Peyer's patch (tissue), 4 donors: ENCODE measurements around the gene MYO1D.

Experiments
- POLR2A ChIP-seq, 2 donors: fragments of 450-650 bp; IDR thresholded peaks; one replicate each; pipeline ENCODE4 v1.5.1; 2017; ENCODE audit warnings: antibody characterized with exemption in 2 of 2, mild to moderate bottlenecking in 2 of 2, moderate library complexity in 2 of 2
- TF ChIP-seq, protein P1 (sequence below), 6 experiments: fragments of 450-650 bp in 4 of 6; fragments of 200-600 bp in 2 of 6; sonication (generic) in 1 of 6; IDR thresholded peaks; one replicate each; pipeline ENCODE4 v1.5.1; 2017 to 2019; ENCODE audit warnings: antibody characterized with exemption in 6 of 6, mild to moderate bottlenecking in 3 of 6, moderate library complexity in 1 of 6

DNA sequence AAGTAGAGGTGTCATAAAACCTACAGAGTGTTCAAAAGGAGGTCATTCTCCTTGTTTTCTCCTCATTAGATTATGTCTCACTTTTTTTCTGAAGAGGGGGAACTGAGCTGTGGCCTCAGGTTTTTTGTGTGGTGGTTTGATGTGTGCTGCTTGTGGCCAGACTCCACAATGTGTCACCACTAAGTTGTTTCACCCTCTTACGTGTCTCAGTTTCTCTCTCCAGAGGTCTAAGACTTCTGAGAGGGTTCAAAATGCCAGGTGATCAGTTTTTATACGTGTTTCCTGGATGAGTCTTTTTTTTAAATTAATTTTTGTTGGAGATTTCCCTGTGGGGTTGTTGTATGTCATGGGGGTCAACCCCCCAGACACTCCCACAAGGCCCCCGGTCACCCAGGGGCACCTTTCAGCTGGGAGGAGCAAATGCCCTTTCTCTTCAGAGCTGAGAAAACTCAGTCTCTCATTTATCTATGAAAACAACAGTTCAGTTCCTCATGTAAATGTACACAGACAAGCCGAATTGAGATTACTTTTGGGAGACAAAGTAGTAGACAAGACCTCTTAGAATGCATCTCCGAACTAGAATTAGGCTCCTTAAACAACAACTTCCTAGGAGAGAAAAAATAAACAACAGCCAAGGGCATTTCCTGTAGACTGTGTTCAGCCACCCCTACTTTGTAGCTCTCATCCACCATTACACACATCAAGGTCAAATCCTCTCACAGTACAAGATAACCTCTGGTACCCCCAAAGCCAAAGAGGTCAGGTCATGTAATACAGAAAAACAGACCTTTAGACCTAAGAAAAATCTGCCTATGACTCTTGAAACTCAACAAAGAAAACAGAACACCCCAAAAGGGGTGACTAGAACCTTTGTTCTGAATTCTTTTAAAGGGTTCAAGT lies 27.1 kb upstream of the MYO1D start:
- TF ChIP-seq, protein P1, sequence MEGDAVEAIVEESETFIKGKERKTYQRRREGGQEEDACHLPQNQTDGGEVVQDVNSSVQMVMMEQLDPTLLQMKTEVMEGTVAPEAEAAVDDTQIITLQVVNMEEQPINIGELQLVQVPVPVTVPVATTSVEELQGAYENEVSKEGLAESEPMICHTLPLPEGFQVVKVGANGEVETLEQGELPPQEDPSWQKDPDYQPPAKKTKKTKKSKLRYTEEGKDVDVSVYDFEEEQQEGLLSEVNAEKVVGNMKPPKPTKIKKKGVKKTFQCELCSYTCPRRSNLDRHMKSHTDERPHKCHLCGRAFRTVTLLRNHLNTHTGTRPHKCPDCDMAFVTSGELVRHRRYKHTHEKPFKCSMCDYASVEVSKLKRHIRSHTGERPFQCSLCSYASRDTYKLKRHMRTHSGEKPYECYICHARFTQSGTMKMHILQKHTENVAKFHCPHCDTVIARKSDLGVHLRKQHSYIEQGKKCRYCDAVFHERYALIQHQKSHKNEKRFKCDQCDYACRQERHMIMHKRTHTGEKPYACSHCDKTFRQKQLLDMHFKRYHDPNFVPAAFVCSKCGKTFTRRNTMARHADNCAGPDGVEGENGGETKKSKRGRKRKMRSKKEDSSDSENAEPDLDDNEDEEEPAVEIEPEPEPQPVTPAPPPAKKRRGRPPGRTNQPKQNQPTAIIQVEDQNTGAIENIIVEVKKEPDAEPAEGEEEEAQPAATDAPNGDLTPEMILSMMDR (IDR thresholded peaks at IDR 0.05), result no peak
- no peak for TF ChIP-seq POLR2A (IDR thresholded peaks at IDR 0.05)
